Chondrocyte (in vitro differentiated cells): ENCODE data around the gene CAMKMT. TPM values are rescaled to one million over a fixed set of nuclear protein-coding genes. Genes with fewer than 3 reads are reported as not detected.

Experiments
- DNase-seq: peaks from one replicate; pipeline ENCODE4 v3.0.0; 2021; ENCODE audit warnings: mixed read lengths, low spot score
- H3K27ac Mint-ChIP-seq: one replicate; pipeline ENCODE4 v1.8.0; 2021; ENCODE audit warnings: mild to moderate bottlenecking, moderate library complexity, mixed read lengths; ENCODE audit not compliant: unreplicated experiment
- H3K27me3 Mint-ChIP-seq: 2 replicates; pipeline ENCODE4 v1.8.0; 2021; ENCODE audit warnings: low read depth, mixed read lengths
- H3K36me3 Mint-ChIP-seq: 2 replicates; pipeline ENCODE4 v1.8.0; 2021; ENCODE audit warnings: low read depth, mixed read lengths
- H3K4me1 Mint-ChIP-seq: 2 replicates; pipeline ENCODE4 v1.8.0; 2021; ENCODE audit warnings: low read depth, mild to moderate bottlenecking, mixed read lengths
- H3K4me3 Mint-ChIP-seq: one replicate; pipeline ENCODE4 v1.8.0; 2021; ENCODE audit warnings: mild to moderate bottlenecking, moderate library complexity, mixed read lengths; ENCODE audit not compliant: unreplicated experiment
- H3K9me3 Mint-ChIP-seq: 2 replicates; pipeline ENCODE4 v1.8.0; 2021; ENCODE audit warnings: low read depth, mixed read lengths
- total RNA-seq: library from RNA; stranded (reverse); gene quantifications from 3 replicates; pipeline ENCODE4 v1.2.1, GENCODE V29; 2021
- TF ChIP-seq, protein P1 (sequence below): fragments of 200-600 bp; sonication (generic); IDR thresholded peaks from 2 replicates; pipeline ENCODE4 v1.5.0; 2021; ENCODE audit warnings: antibody characterized with exemption, mild to moderate bottlenecking, moderate library complexity

Gene CAMKMT
- total RNA-seq, 1 donor from 2014 or later: 6.5 TPM

- H3K4me1 Mint-ChIP-seq: peaks cover 10% of the 10 kb centered on the region
- peak overlapping the region; percentile 28 for H3K4me3 Mint-ChIP-seq
- DNase-seq: no peak
- no peaks in the 10 kb centered on the region for H3K9me3 Mint-ChIP-seq
- TF ChIP-seq, protein P1, sequence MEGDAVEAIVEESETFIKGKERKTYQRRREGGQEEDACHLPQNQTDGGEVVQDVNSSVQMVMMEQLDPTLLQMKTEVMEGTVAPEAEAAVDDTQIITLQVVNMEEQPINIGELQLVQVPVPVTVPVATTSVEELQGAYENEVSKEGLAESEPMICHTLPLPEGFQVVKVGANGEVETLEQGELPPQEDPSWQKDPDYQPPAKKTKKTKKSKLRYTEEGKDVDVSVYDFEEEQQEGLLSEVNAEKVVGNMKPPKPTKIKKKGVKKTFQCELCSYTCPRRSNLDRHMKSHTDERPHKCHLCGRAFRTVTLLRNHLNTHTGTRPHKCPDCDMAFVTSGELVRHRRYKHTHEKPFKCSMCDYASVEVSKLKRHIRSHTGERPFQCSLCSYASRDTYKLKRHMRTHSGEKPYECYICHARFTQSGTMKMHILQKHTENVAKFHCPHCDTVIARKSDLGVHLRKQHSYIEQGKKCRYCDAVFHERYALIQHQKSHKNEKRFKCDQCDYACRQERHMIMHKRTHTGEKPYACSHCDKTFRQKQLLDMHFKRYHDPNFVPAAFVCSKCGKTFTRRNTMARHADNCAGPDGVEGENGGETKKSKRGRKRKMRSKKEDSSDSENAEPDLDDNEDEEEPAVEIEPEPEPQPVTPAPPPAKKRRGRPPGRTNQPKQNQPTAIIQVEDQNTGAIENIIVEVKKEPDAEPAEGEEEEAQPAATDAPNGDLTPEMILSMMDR: no peak
- H3K27me3 Mint-ChIP-seq: peaks cover 88% of the 10 kb centered on the region
- H3K27ac Mint-ChIP-seq: no peak overlapping the region
- peaks cover 3% of the 10 kb centered on the region for H3K36me3 Mint-ChIP-seq
Observed at GRCh38 chr2:44801841-44802776, 440.4 kb downstream of the CAMKMT start.

GRCh38 chr2:44802777-44803424 lies 441.2 kb downstream of the CAMKMT start:
- Mint-ChIP-seq H3K9me3 (no peaks in the 10 kb centered on the region), H3K27ac (no peak overlapping the region), H3K4me1 (peaks cover 10% of the 10 kb centered on the region), H3K36me3 (peaks cover 3% of the 10 kb centered on the region), H3K4me3 (no peak overlapping the region), H3K27me3 (peaks cover 87% of the 10 kb centered on the region)
- DNase-seq: no peak
- TF ChIP-seq, protein P1: no peak

DNA sequence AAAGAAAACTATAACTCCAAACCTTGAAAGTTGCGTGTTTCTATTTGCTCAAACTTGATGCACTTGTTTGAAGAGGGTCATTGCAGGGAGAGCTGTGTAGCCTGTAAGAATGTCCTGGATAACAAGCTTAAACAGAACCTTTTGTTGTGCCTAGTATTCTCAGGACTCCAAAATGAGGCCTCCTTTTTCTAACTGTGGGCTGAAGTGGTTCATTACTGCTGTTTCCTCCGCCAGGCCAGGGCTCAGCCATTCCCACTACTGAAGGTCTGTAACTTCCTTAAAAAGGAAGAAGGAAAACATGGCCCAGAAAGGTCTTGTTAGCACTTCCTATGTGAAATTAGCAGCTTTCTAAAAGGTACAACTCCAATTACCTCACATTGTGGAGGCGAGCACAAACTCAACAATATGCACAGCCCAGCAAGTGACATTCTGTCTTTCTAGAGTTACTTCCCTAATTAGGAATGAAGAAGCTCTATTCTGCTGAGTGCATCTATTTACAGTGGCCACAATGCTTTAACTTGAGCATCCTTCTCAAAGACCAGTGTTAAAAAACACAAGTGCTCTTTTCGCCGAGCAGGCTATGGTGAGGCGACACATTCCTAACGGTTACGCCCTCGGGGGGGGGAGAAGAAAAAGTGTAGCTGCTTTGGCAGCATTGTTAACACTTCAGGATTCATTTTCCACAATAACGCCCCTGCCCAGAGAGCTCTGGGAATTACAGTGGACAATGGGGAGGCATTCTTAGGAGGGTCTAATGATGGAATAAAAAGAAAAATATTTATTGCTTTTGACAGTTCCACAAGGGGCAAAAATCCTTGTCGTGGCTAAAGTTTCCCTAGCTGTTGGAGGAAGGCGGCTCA lies 442.9 kb downstream of the CAMKMT start:
- Mint-ChIP-seq H3K4me1 (peaks cover 10% of the 10 kb centered on the region), H3K36me3 (peaks cover 3% of the 10 kb centered on the region), H3K4me3 (no peak overlapping the region), H3K9me3 (no peaks in the 10 kb centered on the region), H3K27me3 (peaks cover 88% of the 10 kb centered on the region), H3K27ac (no peak overlapping the region)
- DNase-seq: no peak
- TF ChIP-seq, protein P1: no peak

DNA sequence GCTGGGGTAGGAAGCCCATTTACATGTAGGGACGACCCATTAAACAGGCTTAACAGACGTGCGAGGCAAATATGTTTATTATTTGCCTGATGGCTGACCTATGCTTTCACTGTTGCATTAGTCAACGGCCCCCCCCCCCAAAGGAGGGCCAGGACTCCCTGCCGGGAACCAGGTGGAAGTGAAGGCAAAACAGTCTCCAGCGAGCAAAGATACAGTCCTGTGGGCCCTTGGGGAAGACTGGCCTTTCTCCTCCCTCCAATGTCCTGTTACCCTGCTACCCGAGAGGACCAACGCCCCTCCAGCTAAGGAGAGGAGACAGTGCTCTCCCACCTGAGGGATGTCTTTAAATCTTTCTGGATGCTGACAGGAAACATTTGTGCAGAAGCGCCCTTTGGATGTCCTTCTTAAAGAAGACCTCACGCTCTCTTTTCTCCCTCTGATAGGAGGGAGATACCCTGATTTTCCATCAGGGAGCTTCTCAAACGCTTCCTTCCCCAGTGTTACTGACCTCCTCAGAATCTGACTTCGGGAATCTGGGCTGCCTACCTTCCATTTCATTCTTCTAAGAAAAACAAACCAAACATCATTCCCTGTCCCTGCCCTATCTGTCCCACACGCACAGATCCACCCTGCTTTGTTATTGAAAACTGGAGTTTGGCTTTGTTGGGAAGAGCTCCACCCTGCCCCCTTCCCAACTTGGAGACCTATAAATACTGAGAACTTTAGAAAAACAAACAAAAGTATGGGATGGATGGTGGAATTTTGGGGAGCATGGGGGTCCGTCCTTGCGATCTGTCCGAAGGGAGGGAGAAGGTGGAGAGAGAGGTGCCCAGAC lies 443.9 kb downstream of the CAMKMT start:
- TF ChIP-seq, protein P1: no peak
- no peaks in the 10 kb centered on the region for H3K9me3 Mint-ChIP-seq
- H3K4me1 Mint-ChIP-seq: peaks cover 10% of the 10 kb centered on the region
- no peak overlapping the region for H3K27ac Mint-ChIP-seq
- no peak for DNase-seq
- peaks cover 2% of the 10 kb centered on the region for H3K36me3 Mint-ChIP-seq
- H3K27me3 Mint-ChIP-seq: peaks cover 85% of the 10 kb centered on the region
- no peak overlapping the region for H3K4me3 Mint-ChIP-seq
